ENCODE data around the gene CRTAP. TPM values are rescaled to one million over a fixed set of nuclear protein-coding genes. Genes with fewer than 3 reads are reported as not detected.
"Not testable (repeated sequence)": the region's sequence is repeated elsewhere in the genome, so short reads cannot be mapped to it uniquely, and the experiment has no call there.

Gene CRTAP
- total RNA-seq, 1 donor from 2014 or later: 327 TPM

- H3K4me3 ChIP-seq (ENCODE audit: low read depth, low read length): no peak overlapping the region
- DNase-seq (ENCODE audit: low read depth): peak; percentile 26
- H3K27me3 ChIP-seq (ENCODE audit: control insufficient read depth, insufficient read depth, low read length): no peaks in the 10 kb centered on the region
- TF ChIP-seq CTCF (IDR thresholded peaks at IDR 0.05; ENCODE audit: insufficient read depth, low read length, poor library complexity, severe bottlenecking): peak; percentile 89
- no peaks in the 10 kb centered on the region for H3K36me3 ChIP-seq (ENCODE audit: control insufficient read depth, insufficient read depth, low read length)
These were observed 39.4 kb upstream of the CRTAP start for GRCh38 chr3:33074217-33075067.

- TF ChIP-seq CTCF (IDR thresholded peaks at IDR 0.05; ENCODE audit: insufficient read depth, low read length, poor library complexity, severe bottlenecking): no peak
- Histone ChIP-seq H3K36me3 (ENCODE audit: control insufficient read depth, insufficient read depth, low read length) (no peaks in the 10 kb centered on the region), H3K27me3 (ENCODE audit: control insufficient read depth, insufficient read depth, low read length) (no peaks in the 10 kb centered on the region), H3K4me3 (ENCODE audit: low read depth, low read length) (no peak overlapping the region)
- peak; percentile 28 for DNase-seq (ENCODE audit: low read depth)
These were observed 37.8 kb upstream of the CRTAP start for GRCh38 chr3:33075995-33076394.

DNA sequence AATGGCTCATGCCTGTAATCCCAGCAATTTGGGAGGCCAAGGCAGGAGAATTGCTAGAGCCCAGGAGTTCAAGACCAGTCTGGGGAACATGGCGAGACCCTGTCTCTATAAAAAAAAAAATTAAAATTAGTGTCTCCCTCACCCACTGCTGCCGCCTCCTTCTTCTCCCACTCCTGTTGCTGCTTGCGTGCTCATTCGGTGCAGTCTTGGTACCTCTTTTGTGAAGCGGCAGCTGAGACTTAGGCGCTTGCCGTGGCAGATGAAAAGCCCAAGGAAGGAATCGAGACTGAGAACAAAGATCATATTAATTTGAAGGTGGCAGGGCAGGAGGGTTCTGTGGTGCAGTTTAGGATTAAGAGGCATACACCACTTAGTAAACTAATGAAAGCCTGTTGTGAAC, 36.9 kb upstream of the CRTAP start:
- Histone ChIP-seq H3K36me3 (ENCODE audit: control insufficient read depth, insufficient read depth, low read length) (no peaks in the 10 kb centered on the region), H3K27me3 (ENCODE audit: control insufficient read depth, insufficient read depth, low read length) (no peaks in the 10 kb centered on the region), H3K4me3 (ENCODE audit: low read depth, low read length) (no peak overlapping the region)
- TF ChIP-seq CTCF (IDR thresholded peaks at IDR 0.05; ENCODE audit: insufficient read depth, low read length, poor library complexity, severe bottlenecking): no peak
- DNase-seq (ENCODE audit: low read depth): no peak

- no peak for DNase-seq (ENCODE audit: low read depth)
- Histone ChIP-seq H3K36me3 (ENCODE audit: control insufficient read depth, insufficient read depth, low read length) (no peaks in the 10 kb centered on the region), H3K4me3 (ENCODE audit: low read depth, low read length) (no peak overlapping the region), H3K27me3 (ENCODE audit: control insufficient read depth, insufficient read depth, low read length) (no peaks in the 10 kb centered on the region)
- TF ChIP-seq CTCF (IDR thresholded peaks at IDR 0.05; ENCODE audit: insufficient read depth, low read length, poor library complexity, severe bottlenecking): no peak
These were observed 35.8 kb upstream of the CRTAP start for GRCh38 chr3:33077976-33078375.

DNA sequence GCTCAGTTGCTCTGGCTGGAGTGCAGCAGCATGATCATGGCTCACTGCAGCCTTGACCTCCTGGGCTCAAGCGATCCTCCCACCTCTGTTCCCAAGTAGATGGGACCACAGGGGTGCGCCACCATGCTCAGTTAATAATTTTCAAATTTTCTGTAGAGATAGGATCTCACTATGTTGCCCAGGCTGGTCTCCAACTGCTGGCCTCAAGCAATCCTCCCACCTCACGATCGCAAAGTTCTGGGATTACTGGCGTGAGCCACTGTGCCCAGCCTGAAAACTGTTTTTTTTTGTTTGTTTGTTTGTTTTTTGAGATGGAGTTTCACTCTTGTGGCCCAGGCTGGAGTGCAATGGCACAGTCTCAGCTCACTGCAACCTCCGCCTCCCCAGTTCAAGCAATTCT, 34.0 kb upstream of the CRTAP start:
- not testable (repeated sequence) for H3K36me3 ChIP-seq (ENCODE audit: control insufficient read depth, insufficient read depth, low read length); H3K4me3 ChIP-seq (ENCODE audit: low read depth, low read length); DNase-seq (ENCODE audit: low read depth); H3K27me3 ChIP-seq (ENCODE audit: control insufficient read depth, insufficient read depth, low read length)

GRCh38 chr3:33081812-33082211, 32.0 kb upstream of the CRTAP start:
- Histone ChIP-seq H3K36me3 (ENCODE audit: control insufficient read depth, insufficient read depth, low read length) (no peaks in the 10 kb centered on the region), H3K27me3 (ENCODE audit: control insufficient read depth, insufficient read depth, low read length) (no peaks in the 10 kb centered on the region), H3K4me3 (ENCODE audit: low read depth, low read length) (no peak overlapping the region)
- no peak for TF ChIP-seq CTCF (IDR thresholded peaks at IDR 0.05; ENCODE audit: insufficient read depth, low read length, poor library complexity, severe bottlenecking)
- no peak for DNase-seq (ENCODE audit: low read depth)
